HL-60 (cell line): Measurements from ENCODE around the gene TMEM128.

ENCODE experiments used
- GABPA ChIP-seq: IDR thresholded peaks from 2 replicates; pipeline ENCODE4 v1.6.1; 2012; ENCODE audit warnings: low read depth
- POLR2AphosphoS5 ChIP-seq: IDR thresholded peaks from 2 replicates; pipeline ENCODE4 v1.6.1; 2012; ENCODE audit warnings: low read depth
- TF ChIP-seq, protein P1 (sequence below): IDR thresholded peaks from one replicate; pipeline ENCODE4 v1.5.1; 2011; ENCODE audit warnings: low read length, control low read depth, inconsistent platforms; ENCODE audit not compliant: insufficient read depth

- TF ChIP-seq, protein P1, sequence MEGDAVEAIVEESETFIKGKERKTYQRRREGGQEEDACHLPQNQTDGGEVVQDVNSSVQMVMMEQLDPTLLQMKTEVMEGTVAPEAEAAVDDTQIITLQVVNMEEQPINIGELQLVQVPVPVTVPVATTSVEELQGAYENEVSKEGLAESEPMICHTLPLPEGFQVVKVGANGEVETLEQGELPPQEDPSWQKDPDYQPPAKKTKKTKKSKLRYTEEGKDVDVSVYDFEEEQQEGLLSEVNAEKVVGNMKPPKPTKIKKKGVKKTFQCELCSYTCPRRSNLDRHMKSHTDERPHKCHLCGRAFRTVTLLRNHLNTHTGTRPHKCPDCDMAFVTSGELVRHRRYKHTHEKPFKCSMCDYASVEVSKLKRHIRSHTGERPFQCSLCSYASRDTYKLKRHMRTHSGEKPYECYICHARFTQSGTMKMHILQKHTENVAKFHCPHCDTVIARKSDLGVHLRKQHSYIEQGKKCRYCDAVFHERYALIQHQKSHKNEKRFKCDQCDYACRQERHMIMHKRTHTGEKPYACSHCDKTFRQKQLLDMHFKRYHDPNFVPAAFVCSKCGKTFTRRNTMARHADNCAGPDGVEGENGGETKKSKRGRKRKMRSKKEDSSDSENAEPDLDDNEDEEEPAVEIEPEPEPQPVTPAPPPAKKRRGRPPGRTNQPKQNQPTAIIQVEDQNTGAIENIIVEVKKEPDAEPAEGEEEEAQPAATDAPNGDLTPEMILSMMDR, result no peak
- TF ChIP-seq POLR2AphosphoS5, result no peak
- no peak for TF ChIP-seq GABPA
These were observed 44.2 kb downstream of the TMEM128 start for GRCh38 chr4:4203688-4204400.
